Muscle layer of duodenum (tissue), 2 donors: Measurements from ENCODE around the gene IMPACT.

Experiments used
- H3K27ac ChIP-seq: one replicate; pipeline ENCODE4 v1.7.0; 2013; ENCODE audit warnings: mild to moderate bottlenecking, low read length
- H3K27me3 ChIP-seq: one replicate; pipeline ENCODE4 v1.7.0; 2013; ENCODE audit warnings: low read depth, mild to moderate bottlenecking, control low read depth, low read length
- H3K36me3 ChIP-seq, 2 donors: one replicate each; pipeline ENCODE4 v1.7.0; 2013; ENCODE audit warnings: low read length in 2 of 2, control low read depth in 1 of 2, mild to moderate bottlenecking in 1 of 2; ENCODE audit not compliant: insufficient read depth in 2 of 2, control insufficient read depth in 1 of 2
- H3K4me1 ChIP-seq, 2 donors: one replicate each; pipeline ENCODE4 v1.7.0; 2013; ENCODE audit warnings: low read length in 2 of 2, mild to moderate bottlenecking in 2 of 2, control low read depth in 1 of 2, moderate library complexity in 1 of 2; ENCODE audit not compliant: insufficient read depth in 2 of 2, control insufficient read depth in 1 of 2
- H3K4me3 ChIP-seq, 2 donors: one replicate each; pipeline ENCODE4 v1.7.0; 2013; ENCODE audit warnings: low read length in 2 of 2, low read depth in 1 of 2, mild to moderate bottlenecking in 1 of 2
- H3K9me3 ChIP-seq, 2 donors: one replicate each; pipeline ENCODE4 v1.7.0; 2013; ENCODE audit warnings: low read length in 2 of 2, control low read depth in 1 of 2, mild to moderate bottlenecking in 1 of 2; ENCODE audit not compliant: control insufficient read depth in 1 of 2
- donor health status: healthy.

The IMPACT gene

GRCh38 chr18:24502667-24503523 lies 76.4 kb downstream of the IMPACT start:
- Histone ChIP-seq H3K9me3 (no peaks in the 10 kb centered on the region), H3K4me1 (no peaks in the 10 kb centered on the region), H3K27me3 (no peaks in the 10 kb centered on the region), H3K27ac (no peak overlapping the region), H3K4me3 (no peak overlapping the region), H3K36me3 (no peaks in the 10 kb centered on the region)
